Measurements from ENCODE around the gene HTT. TPM values are rescaled to one million over a fixed set of nuclear protein-coding genes. Genes with fewer than 3 reads are reported as not detected.

HTT gene
- total RNA-seq, 2 donors from 2014 or later, result 18.1 to 30.5 TPM

GRCh38 chr4:3196670-3197359, 122.3 kb downstream of the HTT start:
- DNase-seq (ENCODE audit: low spot score), result no peak
- no peak overlapping the region for H3K4me3 ChIP-seq
- no peaks in the 10 kb centered on the region for H3K9me3 ChIP-seq
- peaks cover 33% of the 10 kb centered on the region for H3K36me3 ChIP-seq
- no peak overlapping the region for H3K27ac ChIP-seq
- H3K27me3 ChIP-seq, result no peaks in the 10 kb centered on the region
- no peaks in the 10 kb centered on the region for H3K4me1 ChIP-seq
- no peak for TF ChIP-seq CTCF (IDR thresholded peaks at IDR 0.05)

- Histone ChIP-seq H3K27ac (no peak overlapping the region), H3K27me3 (no peaks in the 10 kb centered on the region), H3K4me3 (no peak overlapping the region), H3K36me3 (peaks cover 33% of the 10 kb centered on the region), H3K9me3 (no peaks in the 10 kb centered on the region), H3K4me1 (peaks cover 0 to 1% of the 10 kb centered on the region in 2 donors)
- no peak for DNase-seq (ENCODE audit: low spot score)
- no peak for TF ChIP-seq CTCF (IDR thresholded peaks at IDR 0.05)
These were observed 123.1 kb downstream of the HTT start for GRCh38 chr4:3197366-3198105.

GRCh38 chr4:3198906-3199305, 124.4 kb downstream of the HTT start:
- Histone ChIP-seq H3K9me3 (no peaks in the 10 kb centered on the region), H3K27me3 (no peaks in the 10 kb centered on the region), H3K4me3 (no peak overlapping the region), H3K27ac (no peak overlapping the region), H3K4me1 (peaks cover 0 to 9% of the 10 kb centered on the region in 2 donors), H3K36me3 (peaks cover 33% of the 10 kb centered on the region)
- no peak for DNase-seq (ENCODE audit: low spot score)
- TF ChIP-seq CTCF (IDR thresholded peaks at IDR 0.05), result no peak

- H3K27me3 ChIP-seq, result no peaks in the 10 kb centered on the region
- H3K4me1 ChIP-seq, result peaks cover 0 to 9% of the 10 kb centered on the region in 2 donors
- H3K9me3 ChIP-seq, result no peaks in the 10 kb centered on the region
- no peak overlapping the region for H3K27ac ChIP-seq
- no peak overlapping the region for H3K4me3 ChIP-seq
- TF ChIP-seq CTCF (IDR thresholded peaks at IDR 0.05), result no peak
- no peak for DNase-seq (ENCODE audit: low spot score)
- peaks cover 33% of the 10 kb centered on the region for H3K36me3 ChIP-seq
These were observed 125.4 kb downstream of the HTT start for GRCh38 chr4:3199653-3200422.

- no peaks in the 10 kb centered on the region for H3K9me3 ChIP-seq
- H3K4me1 ChIP-seq, result peaks cover 0 to 9% of the 10 kb centered on the region in 2 donors
- H3K27me3 ChIP-seq, result no peaks in the 10 kb centered on the region
- no peak overlapping the region for H3K27ac ChIP-seq
- no peak overlapping the region for H3K4me3 ChIP-seq
- no peak for TF ChIP-seq CTCF (IDR thresholded peaks at IDR 0.05)
- no peak for DNase-seq (ENCODE audit: low spot score)
- H3K36me3 ChIP-seq, result peaks cover 27% of the 10 kb centered on the region
These were observed 126.1 kb downstream of the HTT start for GRCh38 chr4:3200423-3201090.
